Activated T-cell treated with anti-CD3 and anti-CD28 coated beads for 48 hours (primary cell): Measurements from ENCODE around the gene OLR1.

Experiments
- DNase-seq: peaks from one replicate; pipeline ENCODE4 v3.0.0-alpha.2; 2020; ENCODE audit warnings: low read depth

Gene OLR1

DNA sequence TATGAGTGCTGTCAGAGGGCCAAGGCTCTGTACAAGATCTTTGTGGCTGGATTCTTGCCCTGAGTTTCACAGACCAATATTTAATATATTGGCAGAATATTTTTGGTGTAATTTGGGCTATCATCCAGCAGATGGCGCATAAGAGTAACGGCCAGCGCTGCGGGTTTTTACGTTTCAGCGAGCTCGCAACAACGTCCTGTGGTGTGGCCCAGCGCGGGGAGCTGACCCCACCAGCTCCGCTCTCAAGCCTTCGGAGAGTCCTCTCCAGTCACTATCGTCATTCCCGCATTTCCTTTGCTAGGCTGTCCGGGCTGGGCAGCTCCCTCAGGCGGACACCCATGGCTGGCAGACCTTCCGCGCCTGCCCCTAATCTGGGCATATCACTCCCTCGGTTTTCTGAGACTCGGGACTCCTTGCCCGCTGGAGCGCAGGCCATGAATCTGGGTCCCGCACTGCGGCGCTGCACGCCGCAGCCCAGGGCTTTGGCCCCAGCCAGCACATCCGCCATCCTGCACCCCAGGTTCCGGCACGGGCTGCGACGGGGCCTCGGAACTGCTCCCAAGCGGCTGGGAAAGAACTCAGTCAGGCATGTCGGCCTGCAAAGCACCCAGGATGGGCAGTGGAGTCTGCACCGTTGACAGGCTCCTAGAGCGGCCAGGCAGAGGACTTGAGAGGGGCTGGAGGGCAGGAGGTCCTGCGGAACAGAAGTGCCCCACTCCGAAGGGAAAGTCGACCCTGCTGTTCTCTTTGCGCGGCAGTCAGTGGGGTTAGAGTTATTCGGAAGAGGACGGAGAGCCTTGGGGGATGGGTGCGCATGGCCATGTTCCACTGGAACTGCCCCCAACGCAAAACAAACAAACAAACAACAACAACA, 18.4 kb downstream of the OLR1 start:
- peak; percentile 43 for DNase-seq

GRCh38 chr12:10151621-10152020, 20.3 kb downstream of the OLR1 start:
- no peak for DNase-seq

DNA sequence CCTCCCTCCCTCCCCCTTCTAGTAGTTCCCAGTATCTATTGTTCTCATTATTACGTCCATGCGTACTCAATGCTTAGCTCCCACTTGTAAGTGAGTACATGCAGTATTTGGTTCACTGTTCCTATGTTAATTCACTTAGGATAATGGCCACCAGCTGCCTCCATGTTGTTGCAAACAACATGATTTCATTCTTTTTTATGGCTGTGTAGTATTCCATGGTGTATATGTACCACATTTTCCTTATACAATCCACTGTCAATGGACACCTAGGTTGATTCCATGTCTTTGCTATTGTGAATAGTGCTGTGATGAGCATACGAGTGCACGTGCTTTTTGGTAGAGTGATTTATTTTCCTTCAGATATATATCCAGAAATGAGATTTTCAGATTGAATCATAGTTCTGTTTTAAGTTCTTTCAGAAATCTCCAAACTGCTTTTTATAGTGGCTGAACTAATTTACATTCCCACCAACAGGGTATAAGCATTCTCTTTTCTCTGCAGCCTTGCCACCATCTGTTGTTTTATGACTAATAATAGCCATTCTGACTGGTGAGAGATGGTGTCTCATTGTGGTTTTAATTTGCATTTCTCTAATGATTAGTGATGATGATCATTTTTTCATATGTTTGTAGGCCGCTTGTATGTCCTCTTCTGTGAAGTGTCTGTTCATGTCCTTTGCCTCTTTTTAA, 24.1 kb downstream of the OLR1 start:
- DNase-seq, result no peak

DNA sequence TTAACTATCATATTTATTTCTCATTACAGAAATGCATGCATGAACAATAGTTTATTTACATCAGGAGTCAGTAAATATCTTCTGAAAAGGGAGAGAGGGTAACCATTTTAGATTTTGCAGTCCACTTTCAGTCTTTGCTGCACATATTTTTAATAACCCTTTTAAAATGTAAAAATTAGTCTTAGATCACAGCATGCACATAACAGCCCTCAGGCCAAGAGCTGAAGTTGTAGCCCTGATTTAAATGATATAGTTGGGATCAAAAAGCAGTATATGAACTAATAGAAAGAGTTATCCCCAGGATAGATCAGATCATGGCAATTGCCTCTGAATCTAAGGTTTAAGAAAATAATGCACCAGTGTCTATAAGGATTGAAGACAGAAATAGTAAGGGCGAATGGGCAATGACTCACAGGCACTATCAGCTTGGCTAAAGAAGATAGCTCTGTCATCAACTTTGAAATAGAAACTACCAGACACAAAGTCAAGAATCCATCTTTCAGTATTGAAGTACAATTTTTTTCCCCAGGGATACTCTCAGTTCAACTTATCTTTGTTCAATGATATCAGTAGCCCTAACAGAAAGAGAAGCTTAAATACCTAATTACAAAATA, 28.8 kb downstream of the OLR1 start:
- DNase-seq, result no peak

DNA sequence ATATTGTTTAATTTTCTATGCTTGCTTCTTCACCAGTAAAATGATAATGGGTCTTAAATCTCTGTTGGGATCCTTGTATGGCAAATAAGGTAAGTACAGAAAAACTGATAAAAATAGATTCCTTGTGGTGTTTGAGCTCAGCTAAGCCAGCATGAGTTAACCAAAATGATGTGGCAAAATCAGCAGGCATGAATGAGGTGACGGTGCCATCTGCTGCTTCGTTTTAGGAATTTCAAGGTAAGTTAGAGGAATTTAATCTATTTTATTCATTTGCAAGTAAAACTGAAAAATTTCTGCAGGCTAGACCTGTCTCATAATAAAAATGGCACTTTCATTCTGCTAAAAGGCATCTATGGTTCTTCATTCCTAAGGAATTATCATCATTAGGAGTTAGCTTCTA, 31.9 kb downstream of the OLR1 start:
- DNase-seq, result peak; percentile 27

DNA sequence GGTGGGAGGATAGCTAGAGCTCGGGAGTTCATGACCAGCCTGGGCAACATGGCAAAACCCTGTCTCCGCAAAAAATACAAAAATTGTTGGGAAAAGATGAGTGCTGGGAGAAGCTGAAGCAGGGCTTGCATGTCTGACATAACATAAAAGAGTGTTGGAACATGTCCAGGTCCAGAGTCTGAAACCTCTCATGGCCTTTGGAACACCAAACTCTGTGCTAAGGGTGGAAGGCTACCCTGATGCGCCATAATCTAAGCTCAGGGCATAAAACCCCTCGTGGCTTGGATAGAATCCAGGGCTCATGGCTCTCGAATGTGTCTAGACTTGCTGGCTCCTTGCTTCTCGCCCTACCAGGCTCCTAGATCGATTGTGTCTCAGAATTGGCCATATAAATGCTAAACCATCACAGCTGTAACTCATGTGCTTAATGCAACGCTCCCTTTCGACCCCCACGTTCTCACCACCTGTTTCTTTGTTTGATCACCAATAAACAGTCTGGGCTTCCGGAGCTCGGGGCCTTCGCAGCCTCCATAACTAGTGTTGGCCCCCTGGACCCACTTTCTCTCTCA, 35.2 kb downstream of the OLR1 start:
- DNase-seq, result no peak

DNA sequence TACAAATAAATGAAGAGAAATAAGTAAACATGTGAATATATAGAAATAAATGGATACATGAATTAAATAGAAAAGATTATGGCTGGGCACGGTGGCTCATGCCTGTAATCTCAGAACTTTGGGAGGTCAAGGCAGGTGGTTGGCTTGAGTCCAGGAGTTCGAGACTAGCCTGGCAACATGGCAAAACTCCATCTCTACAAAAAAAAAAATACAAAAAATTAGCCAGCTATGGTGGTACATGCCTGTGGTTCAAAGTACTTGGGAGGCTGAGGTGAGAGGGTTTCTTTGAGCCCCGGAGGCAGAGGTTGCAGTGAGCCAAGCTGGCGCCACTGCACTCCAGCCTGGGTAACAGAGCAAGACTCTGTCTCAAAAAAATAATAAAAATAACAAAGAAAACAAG, 36.8 kb downstream of the OLR1 start:
- DNase-seq, result no peak

DNA sequence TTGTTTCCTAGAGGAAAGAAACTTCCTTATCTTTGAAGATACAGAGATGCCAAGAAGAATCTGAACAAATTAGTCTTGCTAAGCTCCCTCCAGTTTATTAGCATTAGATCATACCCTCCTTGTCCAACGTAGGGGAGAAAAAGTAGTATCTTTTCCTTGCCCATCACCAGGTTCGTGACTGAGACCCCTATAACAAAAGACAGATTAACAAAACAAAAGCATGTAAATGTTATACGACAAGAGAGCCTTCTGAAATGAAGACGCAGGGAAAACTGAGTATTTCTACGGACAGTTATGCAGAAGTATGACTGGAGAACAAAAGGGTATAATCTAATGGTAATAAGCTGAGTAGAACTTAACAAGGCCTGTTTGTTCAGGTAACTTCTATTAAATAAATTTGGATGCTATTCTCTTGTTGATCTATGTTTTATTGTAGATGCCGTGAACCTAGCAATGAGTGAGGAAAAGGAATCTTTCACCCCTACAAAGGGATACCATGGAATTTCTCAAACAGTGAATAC, 39.0 kb downstream of the OLR1 start:
- no peak for DNase-seq

GRCh38 chr12:10131111-10131690, 40.7 kb downstream of the OLR1 start:
- DNase-seq, result no peak

DNA sequence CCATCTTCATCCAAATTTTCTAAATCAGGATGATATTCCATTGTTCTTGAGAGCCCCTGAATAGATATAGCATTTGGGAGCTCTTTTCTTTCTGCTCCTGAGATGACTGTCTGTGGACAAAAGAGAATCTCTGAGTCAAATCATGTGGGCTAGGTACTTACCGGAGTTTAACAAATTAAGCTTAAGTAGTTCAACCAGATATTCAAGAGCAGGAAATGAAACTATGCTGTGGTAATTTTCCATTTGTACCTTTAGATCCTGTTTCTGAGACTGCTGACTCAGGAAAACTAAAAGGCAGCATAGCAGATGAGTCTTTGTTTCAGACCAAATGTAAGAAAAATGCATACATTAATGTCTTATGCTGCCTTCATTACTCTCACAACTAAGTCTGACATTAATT, 41.9 kb downstream of the OLR1 start, which contains the start of gene CLEC7A:
Gene CLEC7A, minus strand, starts transcription at position 158 of the 400 bp plus-strand sequence. Its CDS starts 117 bp downstream, at position 41.
- DNase-seq, result no peak

- DNase-seq, result no peak
These were observed 43.2 kb downstream of the OLR1 start for GRCh38 chr12:10128687-10129086.

GRCh38 chr12:10126413-10126812, 45.5 kb downstream of the OLR1 start:
- DNase-seq, result no peak

- no peak for DNase-seq
These were observed 49.2 kb downstream of the OLR1 start for GRCh38 chr12:10122689-10123088.

GRCh38 chr12:10121278-10121677, 50.7 kb downstream of the OLR1 start:
- no peak for DNase-seq

DNA sequence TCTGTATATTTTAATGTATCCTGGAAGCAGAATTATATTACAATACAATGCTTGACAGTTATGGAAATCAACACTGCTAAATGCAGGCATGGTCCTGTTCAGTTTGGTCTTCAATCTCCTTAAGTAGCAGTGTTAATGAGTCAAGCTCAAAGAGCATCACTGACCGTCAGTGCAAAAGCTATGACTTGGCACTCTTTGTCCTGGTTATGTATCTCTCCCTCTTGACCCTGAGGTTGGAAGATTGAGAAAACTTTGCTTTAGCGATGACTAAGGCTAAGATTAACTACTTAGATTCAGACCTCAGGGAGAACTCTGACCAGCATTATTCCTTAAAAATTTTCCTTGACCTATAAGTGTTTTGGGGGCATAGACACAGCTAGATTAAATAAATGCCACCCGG, 52.9 kb downstream of the OLR1 start:
- DNase-seq, result no peak

GRCh38 chr12:10115890-10116289, 56.0 kb downstream of the OLR1 start:
- no peak for DNase-seq

GRCh38 chr12:10115311-10115710, 56.6 kb downstream of the OLR1 start:
- DNase-seq, result no peak

DNA sequence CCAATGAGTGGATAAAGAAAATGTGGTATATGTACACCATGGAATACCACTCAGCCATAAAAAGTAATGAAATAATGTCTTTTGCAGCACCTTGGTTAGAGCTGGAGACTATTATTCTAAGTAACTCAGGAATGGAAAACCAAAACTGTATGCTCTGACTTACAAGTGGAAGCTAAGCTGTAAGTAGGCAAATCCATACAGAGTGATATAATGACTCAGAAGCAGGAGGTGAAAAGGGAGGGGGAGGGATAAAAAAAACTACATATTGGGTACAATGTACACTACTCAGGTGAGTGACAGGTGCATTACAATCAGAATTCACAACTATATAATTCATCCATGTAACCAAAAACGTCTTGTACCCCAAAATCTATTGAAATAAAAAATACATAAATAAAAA, 58.0 kb downstream of the OLR1 start:
- DNase-seq, result no peak

- no peak for DNase-seq
These were observed 58.9 kb downstream of the OLR1 start for GRCh38 chr12:10113075-10113474.

DNA sequence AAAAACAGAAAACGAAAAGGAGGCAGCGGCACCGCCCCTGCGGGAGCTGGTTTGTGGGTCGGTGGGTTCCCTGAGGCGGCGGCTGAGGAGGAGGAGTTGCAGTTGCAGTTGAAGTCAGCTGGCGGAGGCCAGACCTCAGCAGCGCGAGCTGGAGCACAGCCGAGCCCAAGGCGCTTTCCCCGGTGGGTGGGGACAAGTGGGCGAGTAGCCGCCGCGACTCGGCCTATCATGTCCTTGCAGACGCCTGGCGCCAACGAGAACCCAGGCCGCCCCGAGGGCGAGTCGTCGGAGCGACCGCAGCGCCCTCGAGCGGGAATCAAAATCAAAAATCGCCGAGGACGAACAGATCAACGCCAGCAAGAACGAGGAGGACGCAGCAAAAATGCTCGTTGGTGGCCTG, 60.5 kb downstream of the OLR1 start:
- no peak for DNase-seq

DNA sequence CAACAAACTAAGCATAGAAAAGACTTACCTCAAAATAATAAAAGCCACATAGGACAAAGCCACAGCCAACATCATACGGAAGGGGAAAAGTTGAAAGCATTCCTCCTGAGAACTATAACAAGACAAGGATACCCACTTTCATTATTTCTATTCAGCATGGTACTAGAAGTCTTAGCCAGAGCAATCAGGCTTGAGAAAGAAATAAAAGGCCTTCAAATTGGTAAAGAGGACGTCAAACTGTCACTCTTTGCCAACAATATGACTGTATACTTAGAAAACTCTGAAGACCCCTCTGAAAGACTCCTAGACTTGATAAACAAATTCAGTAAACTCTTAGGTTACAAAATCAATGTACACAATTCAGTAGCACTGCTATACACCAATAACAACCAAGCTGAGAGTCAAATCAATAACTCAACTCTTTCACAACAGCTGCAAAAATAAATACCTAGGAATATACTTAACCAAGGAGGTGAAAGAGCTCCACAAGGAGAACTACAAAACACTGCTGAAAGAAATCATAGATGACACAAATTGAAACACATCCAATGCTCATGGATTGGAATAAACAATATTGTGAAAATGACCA, 61.6 kb downstream of the OLR1 start:
- DNase-seq, result no peak
